ENCODE data around the gene TEX101. TPM values are rescaled to one million over a fixed set of nuclear protein-coding genes. Genes with fewer than 3 reads are reported as not detected.
"Not testable (repeated sequence)": the region's sequence is repeated elsewhere in the genome, so short reads cannot be mapped to it uniquely, and the experiment has no call there.

Gene TEX101
- total RNA-seq, 1 experiment from 2014 or later, result not detected

DNA sequence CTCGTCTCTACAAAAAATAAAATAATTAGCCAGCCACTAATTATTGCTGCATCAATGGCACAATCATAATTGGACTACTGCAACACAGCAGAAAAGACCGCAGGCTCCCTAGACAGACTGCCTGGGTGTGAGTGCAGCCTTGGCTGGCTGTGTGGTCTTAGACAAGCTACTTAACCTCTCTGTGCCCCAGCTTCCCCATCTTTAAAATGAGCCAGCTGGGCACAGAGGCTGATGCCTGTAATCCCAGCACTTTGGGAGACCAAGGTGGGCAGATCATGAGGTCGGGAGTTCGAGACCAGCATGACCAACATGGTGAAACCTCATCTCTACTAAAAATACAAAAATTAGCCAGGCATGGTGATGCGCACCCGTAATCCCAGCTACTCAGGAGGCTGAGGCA lies 19.0 kb downstream of the TEX101 start:
- DNase-seq (ENCODE audit: low read depth, low spot score) (no peak), ATAC-seq (no peak)
- Histone ChIP-seq H3K9me3 (ENCODE audit: control insufficient read depth, insufficient read depth, low read depth, low read length) (no peaks in the 10 kb centered on the region), H3K4me1 (ENCODE audit: control insufficient read depth, insufficient read depth, low read length) (peaks cover under 1% of the 10 kb centered on the region), H3K4me3 (ENCODE audit: low read depth in 2 of 2, low read length in 2 of 2) (no peak overlapping the region), H3K27ac (ENCODE audit: low read length) (no peak overlapping the region), H3K36me3 (ENCODE audit: control insufficient read depth, insufficient read depth, low read length) (no peaks in the 10 kb centered on the region), H3K27me3 (ENCODE audit: control insufficient read depth, insufficient read depth, low read length) (no peaks in the 10 kb centered on the region)
- in situ Hi-C loops (cut with HindIII; ENCODE audit: low pct_unique_long_range_greater_than_20kb, low sequenced_read_pairs) (no loop called here), intact Hi-C loops (cut with micrococcal nuclease; ENCODE audit: unreplicated experiment) (no loop called here)
- CTCF ChIA-PET, result no interaction called here
- no TSS peak for BruUV-seq (replicated peaks)
- TF ChIP-seq, protein P1, sequence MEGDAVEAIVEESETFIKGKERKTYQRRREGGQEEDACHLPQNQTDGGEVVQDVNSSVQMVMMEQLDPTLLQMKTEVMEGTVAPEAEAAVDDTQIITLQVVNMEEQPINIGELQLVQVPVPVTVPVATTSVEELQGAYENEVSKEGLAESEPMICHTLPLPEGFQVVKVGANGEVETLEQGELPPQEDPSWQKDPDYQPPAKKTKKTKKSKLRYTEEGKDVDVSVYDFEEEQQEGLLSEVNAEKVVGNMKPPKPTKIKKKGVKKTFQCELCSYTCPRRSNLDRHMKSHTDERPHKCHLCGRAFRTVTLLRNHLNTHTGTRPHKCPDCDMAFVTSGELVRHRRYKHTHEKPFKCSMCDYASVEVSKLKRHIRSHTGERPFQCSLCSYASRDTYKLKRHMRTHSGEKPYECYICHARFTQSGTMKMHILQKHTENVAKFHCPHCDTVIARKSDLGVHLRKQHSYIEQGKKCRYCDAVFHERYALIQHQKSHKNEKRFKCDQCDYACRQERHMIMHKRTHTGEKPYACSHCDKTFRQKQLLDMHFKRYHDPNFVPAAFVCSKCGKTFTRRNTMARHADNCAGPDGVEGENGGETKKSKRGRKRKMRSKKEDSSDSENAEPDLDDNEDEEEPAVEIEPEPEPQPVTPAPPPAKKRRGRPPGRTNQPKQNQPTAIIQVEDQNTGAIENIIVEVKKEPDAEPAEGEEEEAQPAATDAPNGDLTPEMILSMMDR (IDR thresholded peaks at IDR 0.05), result no peak
- TF ChIP-seq, protein P2, sequence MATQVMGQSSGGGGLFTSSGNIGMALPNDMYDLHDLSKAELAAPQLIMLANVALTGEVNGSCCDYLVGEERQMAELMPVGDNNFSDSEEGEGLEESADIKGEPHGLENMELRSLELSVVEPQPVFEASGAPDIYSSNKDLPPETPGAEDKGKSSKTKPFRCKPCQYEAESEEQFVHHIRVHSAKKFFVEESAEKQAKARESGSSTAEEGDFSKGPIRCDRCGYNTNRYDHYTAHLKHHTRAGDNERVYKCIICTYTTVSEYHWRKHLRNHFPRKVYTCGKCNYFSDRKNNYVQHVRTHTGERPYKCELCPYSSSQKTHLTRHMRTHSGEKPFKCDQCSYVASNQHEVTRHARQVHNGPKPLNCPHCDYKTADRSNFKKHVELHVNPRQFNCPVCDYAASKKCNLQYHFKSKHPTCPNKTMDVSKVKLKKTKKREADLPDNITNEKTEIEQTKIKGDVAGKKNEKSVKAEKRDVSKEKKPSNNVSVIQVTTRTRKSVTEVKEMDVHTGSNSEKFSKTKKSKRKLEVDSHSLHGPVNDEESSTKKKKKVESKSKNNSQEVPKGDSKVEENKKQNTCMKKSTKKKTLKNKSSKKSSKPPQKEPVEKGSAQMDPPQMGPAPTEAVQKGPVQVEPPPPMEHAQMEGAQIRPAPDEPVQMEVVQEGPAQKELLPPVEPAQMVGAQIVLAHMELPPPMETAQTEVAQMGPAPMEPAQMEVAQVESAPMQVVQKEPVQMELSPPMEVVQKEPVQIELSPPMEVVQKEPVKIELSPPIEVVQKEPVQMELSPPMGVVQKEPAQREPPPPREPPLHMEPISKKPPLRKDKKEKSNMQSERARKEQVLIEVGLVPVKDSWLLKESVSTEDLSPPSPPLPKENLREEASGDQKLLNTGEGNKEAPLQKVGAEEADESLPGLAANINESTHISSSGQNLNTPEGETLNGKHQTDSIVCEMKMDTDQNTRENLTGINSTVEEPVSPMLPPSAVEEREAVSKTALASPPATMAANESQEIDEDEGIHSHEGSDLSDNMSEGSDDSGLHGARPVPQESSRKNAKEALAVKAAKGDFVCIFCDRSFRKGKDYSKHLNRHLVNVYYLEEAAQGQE (IDR thresholded peaks at IDR 0.05; ENCODE audit: insufficient read depth in 1 of 2, low read depth in 2 of 2, low read length in 1 of 2), result no peak
- TF ChIP-seq POLR2AphosphoS5 (IDR thresholded peaks at IDR 0.05; ENCODE audit: low read depth, low read length) (no peak), TCF7L2 (IDR thresholded peaks at IDR 0.05; ENCODE audit: low read depth, low read length) (no peak), SIN3A (IDR thresholded peaks at IDR 0.05; ENCODE audit: borderline replicate concordance, insufficient read depth, low read depth, low read length) (no peak)
- POLR2A ChIA-PET, result no interaction called here

DNA sequence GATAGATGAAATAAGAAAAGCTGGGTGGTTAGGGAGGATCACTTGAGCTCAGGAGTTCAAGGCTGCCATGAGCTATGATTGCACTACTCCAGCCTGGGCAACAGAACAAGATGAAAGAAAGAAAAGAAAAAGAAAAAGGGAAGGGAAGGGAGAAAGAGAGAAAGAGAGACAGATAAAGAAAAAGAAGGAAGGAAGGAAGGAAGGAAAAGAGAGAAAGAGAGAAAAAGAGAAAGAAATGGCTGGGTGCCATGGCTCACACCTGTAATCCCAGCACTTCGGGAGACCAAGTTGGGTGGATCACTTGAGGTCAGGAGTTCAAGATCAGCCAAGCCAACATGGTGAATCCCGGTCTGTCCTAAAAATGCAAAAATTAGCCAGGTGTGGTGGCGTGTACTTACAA lies 21.1 kb downstream of the TEX101 start:
- Histone ChIP-seq H3K27me3 (ENCODE audit: control insufficient read depth, insufficient read depth, low read length) (no peaks in the 10 kb centered on the region), H3K9me3 (ENCODE audit: control insufficient read depth, insufficient read depth, low read depth, low read length) (no peaks in the 10 kb centered on the region), H3K36me3 (ENCODE audit: control insufficient read depth, insufficient read depth, low read length) (no peaks in the 10 kb centered on the region), H3K4me1 (ENCODE audit: control insufficient read depth, insufficient read depth, low read length) (peaks cover 3% of the 10 kb centered on the region), H3K4me3 (ENCODE audit: low read depth in 2 of 2, low read length in 2 of 2) (no peak overlapping the region), H3K27ac (ENCODE audit: low read length) (no peak overlapping the region)
- intact Hi-C loops (cut with micrococcal nuclease; ENCODE audit: unreplicated experiment), result no loop called here
- CTCF ChIA-PET, result interaction anchor here (1.0 kb wide), 1 partner anchor 85 kb away, joined by 4 read pairs; no protein-coding TSS in a partner anchor
- BruUV-seq (replicated peaks), result no TSS peak
- TF ChIP-seq, protein P2 (IDR thresholded peaks at IDR 0.05; ENCODE audit: insufficient read depth in 1 of 2, low read depth in 2 of 2, low read length in 1 of 2), result no peak
- TF ChIP-seq TCF7L2 (IDR thresholded peaks at IDR 0.05; ENCODE audit: low read depth, low read length), result no peak
- no peak for TF ChIP-seq POLR2AphosphoS5 (IDR thresholded peaks at IDR 0.05; ENCODE audit: low read depth, low read length)
- no peak for TF ChIP-seq SIN3A (IDR thresholded peaks at IDR 0.05; ENCODE audit: borderline replicate concordance, insufficient read depth, low read depth, low read length)
- TF ChIP-seq, protein P1 (IDR thresholded peaks at IDR 0.05), result no peak
- DNase-seq (ENCODE audit: low read depth, low spot score) (no peak), ATAC-seq (no peak)
- POLR2A ChIA-PET, result no interaction called here
- in situ Hi-C loops (cut with HindIII; ENCODE audit: low pct_unique_long_range_greater_than_20kb, low sequenced_read_pairs), result no loop called here

DNA sequence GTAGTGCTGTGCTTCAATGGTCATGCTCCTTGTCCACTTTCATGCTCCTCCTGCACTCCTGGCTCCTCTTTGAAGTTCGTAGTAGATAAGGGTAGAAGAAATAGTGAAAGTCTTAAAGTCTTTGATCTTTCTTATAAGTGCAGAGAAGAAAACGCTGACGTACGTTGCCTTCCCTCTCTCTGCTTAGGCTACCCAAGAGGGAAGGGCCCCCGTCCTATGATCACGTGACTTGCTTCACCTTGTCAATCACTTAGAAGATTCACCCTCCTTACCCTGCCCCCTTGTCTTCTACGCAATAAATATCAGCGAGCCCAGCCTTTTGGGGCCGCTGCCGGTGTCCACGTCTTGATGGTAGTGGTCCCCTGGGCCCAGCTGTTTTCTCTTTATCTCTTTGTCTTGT lies 22.6 kb downstream of the TEX101 start:
- ATAC-seq; H3K4me3 ChIP-seq (ENCODE audit: low read depth in 2 of 2, low read length in 2 of 2); H3K27ac ChIP-seq (ENCODE audit: low read length); H3K36me3 ChIP-seq (ENCODE audit: control insufficient read depth, insufficient read depth, low read length); DNase-seq (ENCODE audit: low read depth, low spot score); H3K9me3 ChIP-seq (ENCODE audit: control insufficient read depth, insufficient read depth, low read depth, low read length); H3K27me3 ChIP-seq (ENCODE audit: control insufficient read depth, insufficient read depth, low read length); BruUV-seq (replicated peaks); H3K4me1 ChIP-seq (ENCODE audit: control insufficient read depth, insufficient read depth, low read length); intact Hi-C loops (cut with micrococcal nuclease; ENCODE audit: unreplicated experiment); CTCF ChIA-PET; in situ Hi-C loops (cut with HindIII; ENCODE audit: low pct_unique_long_range_greater_than_20kb, low sequenced_read_pairs); POLR2A ChIA-PET: not testable (repeated sequence)

All from Panc1 (cell line).